ENCODE measurements around the gene ANK2.

Gene ANK2

GRCh38 chr4:113289766-113290165 is 240.3 kb downstream of the ANK2 start:
- no peak for DNase-seq (ENCODE audit: low read depth in 2 of 2)

- no peak for DNase-seq (ENCODE audit: low read depth in 2 of 2)
Observed at GRCh38 chr4:113290666-113291065, 241.2 kb downstream of the ANK2 start.

- no peak for DNase-seq (ENCODE audit: low read depth in 2 of 2)
Observed at GRCh38 chr4:113292371-113293042, 243.1 kb downstream of the ANK2 start.

- DNase-seq (ENCODE audit: low read depth in 2 of 2), result no peak
Observed at GRCh38 chr4:113293043-113293560, 243.6 kb downstream of the ANK2 start.

- DNase-seq (ENCODE audit: low read depth in 2 of 2), result no peak
Observed at GRCh38 chr4:113293674-113294073, 244.2 kb downstream of the ANK2 start.

GRCh38 chr4:113294908-113295307 is 245.5 kb downstream of the ANK2 start:
- DNase-seq (ENCODE audit: low read depth in 2 of 2), result no peak

GRCh38 chr4:113300471-113300928 is 251.0 kb downstream of the ANK2 start:
- DNase-seq (ENCODE audit: low read depth in 2 of 2), result no peak

GRCh38 chr4:113302051-113302450 is 252.6 kb downstream of the ANK2 start:
- no peak for DNase-seq (ENCODE audit: low read depth in 2 of 2)

GRCh38 chr4:113303315-113303714 is 253.9 kb downstream of the ANK2 start:
- DNase-seq (ENCODE audit: low read depth in 2 of 2), result no peak

GRCh38 chr4:113311047-113311446 is 261.6 kb downstream of the ANK2 start:
- no peak for DNase-seq (ENCODE audit: low read depth in 2 of 2)

GRCh38 chr4:113312529-113312928 is 263.1 kb downstream of the ANK2 start:
- DNase-seq (ENCODE audit: low read depth in 2 of 2), result no peak

GRCh38 chr4:113314426-113314825 is 265.0 kb downstream of the ANK2 start:
- no peak for DNase-seq (ENCODE audit: low read depth in 2 of 2)

- no peak for DNase-seq (ENCODE audit: low read depth in 2 of 2)
Observed at GRCh38 chr4:113316879-113317278, 267.4 kb downstream of the ANK2 start.

- no peak for DNase-seq (ENCODE audit: low read depth in 2 of 2)
Observed at GRCh38 chr4:113317523-113317922, 268.1 kb downstream of the ANK2 start.

GRCh38 chr4:113322736-113323135 is 273.3 kb downstream of the ANK2 start:
- no peak for DNase-seq (ENCODE audit: low read depth in 2 of 2)

- DNase-seq (ENCODE audit: low read depth in 2 of 2), result no peak
Observed at GRCh38 chr4:113325876-113326615, 276.6 kb downstream of the ANK2 start.

GRCh38 chr4:113327494-113327893 is 278.0 kb downstream of the ANK2 start:
- DNase-seq (ENCODE audit: low read depth in 2 of 2), result no peak

- DNase-seq (ENCODE audit: low read depth in 2 of 2), result no peak
Observed at GRCh38 chr4:113328514-113328913, 279.1 kb downstream of the ANK2 start.

- DNase-seq (ENCODE audit: low read depth in 2 of 2), result no peak
Observed at GRCh38 chr4:113330200-113330599, 280.7 kb downstream of the ANK2 start.

- no peak for DNase-seq (ENCODE audit: low read depth in 2 of 2)
Observed at GRCh38 chr4:113331811-113332210, 282.4 kb downstream of the ANK2 start.

GRCh38 chr4:113332701-113333100 is 283.2 kb downstream of the ANK2 start:
- DNase-seq (ENCODE audit: low read depth in 2 of 2), result no peak

GRCh38 chr4:113335746-113336145 is 286.3 kb downstream of the ANK2 start:
- no peak for DNase-seq (ENCODE audit: low read depth in 2 of 2)

GRCh38 chr4:113336556-113336955 is 287.1 kb downstream of the ANK2 start:
- DNase-seq (ENCODE audit: low read depth in 2 of 2), result no peak

Measured in stimulated activated CD4-positive, alpha-beta T cell treated with anti-CD3 and anti-CD28 coated beads, Interleukin-1b, Interleukin-23, amount 100 ng/mL, for 4 hours (primary cell).